K562 (cell line): ENCODE data around the gene SPAG16.

Experiments used
- CBX5 ChIP-seq: IDR thresholded peaks from 2 replicates; pipeline ENCODE4 v1.6.1; 2014; ENCODE audit warnings: low read depth, borderline replicate concordance
- CTCF ChIP-seq, 3 experiments: IDR thresholded peaks in 2 of 3; conservative IDR thresholded peaks in 1 of 3; 2 replicates each; pipeline ENCODE4 v1.5.1; 2011 to 2012; ENCODE audit warnings: low read length in 3 of 3, mild to moderate bottlenecking in 3 of 3, control low read depth in 2 of 3, improper control_type of control experiment in 1 of 3, inconsistent platforms in 1 of 3, low read depth in 1 of 3, mixed read lengths in 1 of 3, moderate library complexity in 1 of 3; ENCODE audit not compliant: insufficient read depth in 2 of 3
- EZH2 ChIP-seq: IDR thresholded peaks from 2 replicates; pipeline ENCODE4 v1.6.1; 2012; ENCODE audit warnings: low read depth, mild to moderate bottlenecking, inconsistent platforms, low read length, borderline replicate concordance
- GABPA ChIP-seq: fragments of 200-800 bp; sonication (Bioruptor generic); conservative IDR thresholded peaks from 2 replicates; pipeline ENCODE4 v1.6.1; 2016; ENCODE audit warnings: low read depth, missing genetic modification characterization, missing compliant biosample characterization
- HLTF ChIP-seq: fragments of 450-650 bp; IDR thresholded peaks from 2 replicates; pipeline ENCODE4 v1.6.1; 2016
- NR2C2 ChIP-seq, 2 experiments: fragments of 200-800 bp in 1 of 2; sonication (Bioruptor generic) in 1 of 2; sonication (generic) in 1 of 2; formaldehyde crosslinking in 1 of 2; IDR thresholded peaks; 2 replicates each; pipeline versions ENCODE4 v1.6.1 to v1.8.0; 2016 to 2022; ENCODE audit warnings: mild to moderate bottlenecking in 1 of 2, missing compliant biosample characterization in 1 of 2, missing genetic modification characterization in 1 of 2, missing genetic modification reagents in 1 of 2
- REST ChIP-seq, 2 experiments: fragments of 450-650 bp; formaldehyde crosslinking in 1 of 2; IDR thresholded peaks; 2 replicates each; pipeline versions ENCODE4 v1.4.0 to v1.6.1; 2014 to 2020; ENCODE audit warnings: mild to moderate bottlenecking in 2 of 2, borderline replicate concordance in 1 of 2, low read depth in 1 of 2
- RNF2 ChIP-seq: sonication (generic); IDR thresholded peaks from 2 replicates; pipeline ENCODE4 v1.6.1; 2016
- SMC3 ChIP-seq: conservative IDR thresholded peaks from 2 replicates; pipeline ENCODE4 v1.6.1; 2011; ENCODE audit warnings: low read depth, low read length, improper control_type of control experiment; ENCODE audit not compliant: insufficient read depth
- ZBED1 ChIP-seq: IDR thresholded peaks from 2 replicates; pipeline ENCODE4 v1.6.1; 2014
- ZNF232 ChIP-seq: sonication (generic); formaldehyde crosslinking; IDR thresholded peaks from 2 replicates; pipeline ENCODE4 v1.8.0; 2022; ENCODE audit warnings: mild to moderate bottlenecking, missing genetic modification reagents
- ZNF3 ChIP-seq: fragments of 250-450 bp; sonication (Bioruptor Pico); IDR thresholded peaks from 2 replicates; pipeline ENCODE4 v1.5.0; 2021; ENCODE audit warnings: mild to moderate bottlenecking, moderate library complexity

GRCh38 chr2:213923543-213923942, 639.3 kb downstream of the SPAG16 start:
- TF ChIP-seq REST (IDR thresholded peaks at IDR 0.05; ENCODE audit: borderline replicate concordance) = no peak
- no peak for TF ChIP-seq REST (CRISPR knock-in tag; IDR thresholded peaks at IDR 0.05; ENCODE audit: low read depth)
- TF ChIP-seq CTCF (IDR thresholded peaks at IDR 0.05 in 2 of 3, conservative IDR thresholded peaks at IDR 0.05 in 1 of 3; ENCODE audit: insufficient read depth in 2 of 3, low read depth in 1 of 3, low read length in 3 of 3) = no peak
- no peak for TF ChIP-seq RNF2
- no peak for TF ChIP-seq SMC3
- TF ChIP-seq EZH2 = no peak
- TF ChIP-seq ZNF232 = no peak
- no peak for TF ChIP-seq HLTF
- TF ChIP-seq ZNF3 = no peak
- TF ChIP-seq GABPA = no peak
- no peak for TF ChIP-seq CBX5
- TF ChIP-seq NR2C2 (CRISPR knock-in tag; IDR thresholded peaks at IDR 0.05) = no peak
- TF ChIP-seq NR2C2 (tag; IDR thresholded peaks at IDR 0.05) = no peak
- TF ChIP-seq ZBED1 = no peak
